ENCODE data around the gene ARID3C. TPM values are rescaled to one million over a fixed set of nuclear protein-coding genes. Genes with fewer than 3 reads are reported as not detected.
A peak's percentile ranks its signal among the peaks of the same experiment; 100 is the strongest.

ARID3C gene
- not detected for total RNA-seq

GRCh38 chr9:34628656-34629490, at the start of gene ARID3C:
Gene ARID3C, minus strand, starts transcription at chr9:34629066. Its CDS starts 1,052 bp downstream, at chr9:34628014.
- TF ChIP-seq POLR2A (IDR thresholded peaks at IDR 0.05): no peak
- peak in 1 of 6 experiments; percentile 4 for TF ChIP-seq CTCF (IDR thresholded peaks at IDR 0.05)
- Histone ChIP-seq H3K36me3 (no peaks in the 10 kb centered on the region), H3K27ac (no peak within 1 kb of the TSS), H3K4me1 (peaks cover 0 to 36% (median 17%) of the 10 kb centered on the region in 3 donors), H3K27me3 (peaks cover 3 to 73% (median 31%) of the 10 kb centered on the region in 4 donors), H3K4me3 (peak within 1 kb of the TSS; percentile 22 to 71 (median 46)), H3K9me3 (no peaks in the 10 kb centered on the region)
- WGBS, 2 donors: 0 to 1% methylated on average over 22 to 34 of the region's 69 CpGs
- DNase-seq: no peak
- intact Hi-C loops (cut with DNase I): no loop called here

DNA sequence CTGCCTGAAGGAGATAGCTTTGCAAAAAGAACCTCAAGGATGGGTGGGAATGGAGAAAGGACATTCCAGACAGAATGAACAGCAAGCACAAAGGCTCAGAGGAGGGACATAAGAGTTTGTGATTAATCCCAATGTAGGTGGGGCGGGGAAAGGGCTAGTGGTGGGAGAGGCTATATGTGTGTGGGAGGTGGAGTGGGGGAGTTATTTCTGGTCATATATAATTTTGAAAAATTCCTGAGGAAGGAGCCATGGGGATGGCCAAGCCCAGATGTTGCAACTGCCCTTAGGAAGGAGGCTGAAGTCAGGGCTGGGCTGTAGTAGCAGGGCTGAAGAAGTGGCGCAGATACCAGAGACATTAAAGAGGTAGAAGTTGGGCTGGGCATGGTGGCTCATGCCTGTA, 47.0 kb upstream of the ARID3C start:
- WGBS, 2 donors: 91 to 98% methylated on average over 2 of the region's 2 CpGs
- Histone ChIP-seq H3K27me3 (no peaks in the 10 kb centered on the region), H3K27ac (peak overlapping the region in 1 of 4 donors; percentile 3), H3K4me3 (no peak overlapping the region), H3K9me3 (no peaks in the 10 kb centered on the region), H3K36me3 (no peaks in the 10 kb centered on the region), H3K4me1 (no peaks in the 10 kb centered on the region)
- intact Hi-C loops (cut with DNase I): no loop called here
- no peak for TF ChIP-seq POLR2A (IDR thresholded peaks at IDR 0.05)
- TF ChIP-seq CTCF (IDR thresholded peaks at IDR 0.05): no peak
- DNase-seq: no peak

GRCh38 chr9:34675048-34675714, 46.3 kb upstream of the ARID3C start:
- TF ChIP-seq POLR2A (IDR thresholded peaks at IDR 0.05) (no peak), CTCF (IDR thresholded peaks at IDR 0.05) (peak; percentile 14 to 60 (median 48))
- intact Hi-C loops (cut with DNase I): no loop called here
- peak overlapping the region in 1 of 4 donors; percentile 3 for H3K27ac ChIP-seq
- 11 to 100% methylated on average over 2 to 3 of the region's 10 CpGs for WGBS, 2 donors
- H3K4me1 ChIP-seq: no peaks in the 10 kb centered on the region
- no peaks in the 10 kb centered on the region for H3K36me3 ChIP-seq
- H3K4me3 ChIP-seq: no peak overlapping the region
- no peaks in the 10 kb centered on the region for H3K9me3 ChIP-seq
- no peak for DNase-seq
- no peaks in the 10 kb centered on the region for H3K27me3 ChIP-seq

- no peak overlapping the region for H3K4me3 ChIP-seq
- intact Hi-C loops (cut with DNase I): no loop called here
- WGBS, 2 donors: 74 to 77% methylated on average over 3 of the region's 3 CpGs
- no peak for DNase-seq
- no peak overlapping the region for H3K27ac ChIP-seq
- no peaks in the 10 kb centered on the region for H3K4me1 ChIP-seq
- H3K9me3 ChIP-seq: no peaks in the 10 kb centered on the region
- no peak for TF ChIP-seq POLR2A (IDR thresholded peaks at IDR 0.05)
- no peak for TF ChIP-seq CTCF (IDR thresholded peaks at IDR 0.05)
- no peaks in the 10 kb centered on the region for H3K27me3 ChIP-seq
- peaks cover 0 to 7% (median 0%) of the 10 kb centered on the region in 3 donors for H3K36me3 ChIP-seq
These were observed 45.6 kb upstream of the ARID3C start for GRCh38 chr9:34674440-34674839.

DNA sequence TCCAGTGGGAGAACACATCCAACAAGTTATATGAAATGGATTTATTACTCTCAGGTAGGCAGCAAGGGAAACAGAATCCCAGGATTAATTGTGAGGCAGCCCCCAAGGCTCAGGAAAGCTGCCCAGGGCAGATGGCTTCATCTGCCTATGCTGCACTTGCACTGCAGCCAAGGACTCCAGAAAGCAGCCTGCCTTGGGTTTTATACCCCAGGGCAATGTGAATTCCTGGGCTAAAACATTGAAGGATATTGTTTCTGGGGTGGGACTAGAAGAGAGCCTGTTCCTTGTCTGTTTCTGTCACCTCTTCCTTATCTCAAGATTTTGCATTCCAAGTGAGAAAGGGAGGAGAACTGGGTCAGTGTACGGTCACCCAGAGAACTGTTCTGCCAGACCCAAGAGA, 42.4 kb upstream of the ARID3C start:
- H3K36me3 ChIP-seq: peaks cover 0 to 11% (median 0%) of the 10 kb centered on the region in 3 donors
- intact Hi-C loops (cut with DNase I): no loop called here
- WGBS, 2 donors: 100% methylated on average over 1 of the region's 1 CpG
- H3K27me3 ChIP-seq: no peaks in the 10 kb centered on the region
- no peaks in the 10 kb centered on the region for H3K9me3 ChIP-seq
- no peak overlapping the region for H3K4me3 ChIP-seq
- TF ChIP-seq POLR2A (IDR thresholded peaks at IDR 0.05): no peak
- TF ChIP-seq CTCF (IDR thresholded peaks at IDR 0.05): no peak
- H3K4me1 ChIP-seq: peaks cover 0 to 15% (median 0%) of the 10 kb centered on the region in 3 donors
- DNase-seq: no peak
- no peak overlapping the region for H3K27ac ChIP-seq
